Measurements from ENCODE around the gene FITM2. TPM values are rescaled to one million over a fixed set of nuclear protein-coding genes. Genes with fewer than 3 reads are reported as not detected.

Gene FITM2
- polyA plus RNA-seq (2012; ENCODE audit: insufficient read depth, insufficient read length, low read depth), result 19.5 TPM

GRCh38 chr20:44310664-44311639 lies at the start of gene FITM2:
FITM2 (minus strand) TSS chr20:44311202; CDS start chr20:44311148, 54 bp downstream.
- Histone ChIP-seq H3K9me3 (no peaks in the 10 kb centered on the region), H3K4me1 (no peaks in the 10 kb centered on the region), H3K36me3 (no peaks in the 10 kb centered on the region), H3K27me3 (no peaks in the 10 kb centered on the region), H3K4me3 (ENCODE audit: low read depth, low read length) (peak within 1 kb of the TSS; percentile 98)
- peak; percentile 99 for DNase-seq
- peak; percentile 91 for TF ChIP-seq CTCF (IDR thresholded peaks at IDR 0.05; ENCODE audit: low read depth, low read length)

- no peaks in the 10 kb centered on the region for H3K27me3 ChIP-seq
- H3K36me3 ChIP-seq, result no peaks in the 10 kb centered on the region
- no peaks in the 10 kb centered on the region for H3K9me3 ChIP-seq
- H3K4me3 ChIP-seq (ENCODE audit: low read depth, low read length), result no peak overlapping the region
- no peak for TF ChIP-seq CTCF (IDR thresholded peaks at IDR 0.05; ENCODE audit: low read depth, low read length)
- H3K4me1 ChIP-seq, result no peaks in the 10 kb centered on the region
- no peak for DNase-seq
Measured at GRCh38 chr20:44360221-44360620, 49.2 kb upstream of the FITM2 start.

- no peak for TF ChIP-seq CTCF (IDR thresholded peaks at IDR 0.05; ENCODE audit: low read depth, low read length)
- DNase-seq, result no peak
- no peaks in the 10 kb centered on the region for H3K36me3 ChIP-seq
Measured at GRCh38 chr20:44358776-44359175, 47.8 kb upstream of the FITM2 start.

GRCh38 chr20:44357555-44358125 lies 46.6 kb upstream of the FITM2 start:
- Histone ChIP-seq H3K4me3 (ENCODE audit: low read depth, low read length) (no peak overlapping the region), H3K27me3 (no peaks in the 10 kb centered on the region), H3K9me3 (no peaks in the 10 kb centered on the region), H3K4me1 (no peaks in the 10 kb centered on the region), H3K36me3 (no peaks in the 10 kb centered on the region)
- no peak for TF ChIP-seq CTCF (IDR thresholded peaks at IDR 0.05; ENCODE audit: low read depth, low read length)
- DNase-seq, result no peak

More at GRCh38 chr20:44358776-44359175, 47.8 kb upstream of the FITM2 start:
- Histone ChIP-seq H3K4me3 (ENCODE audit: low read depth, low read length) (no peak overlapping the region), H3K9me3 (no peaks in the 10 kb centered on the region), H3K27me3 (no peaks in the 10 kb centered on the region), H3K4me1 (no peaks in the 10 kb centered on the region)

GRCh38 chr20:44357020-44357419 lies 46.0 kb upstream of the FITM2 start:
- Histone ChIP-seq H3K27me3 (no peaks in the 10 kb centered on the region), H3K9me3 (no peaks in the 10 kb centered on the region), H3K36me3 (no peaks in the 10 kb centered on the region), H3K4me3 (ENCODE audit: low read depth, low read length) (no peak overlapping the region), H3K4me1 (no peaks in the 10 kb centered on the region)
- no peak for DNase-seq
- TF ChIP-seq CTCF (IDR thresholded peaks at IDR 0.05; ENCODE audit: low read depth, low read length), result no peak

GRCh38 chr20:44356353-44356723 lies 45.3 kb upstream of the FITM2 start:
- Histone ChIP-seq H3K27me3 (no peaks in the 10 kb centered on the region), H3K36me3 (no peaks in the 10 kb centered on the region)
- TF ChIP-seq CTCF (IDR thresholded peaks at IDR 0.05; ENCODE audit: low read depth, low read length), result no peak

More at GRCh38 chr20:44356353-44356723, 45.3 kb upstream of the FITM2 start:
- H3K9me3 ChIP-seq, result no peaks in the 10 kb centered on the region
- no peak overlapping the region for H3K4me3 ChIP-seq (ENCODE audit: low read depth, low read length)
- no peak for DNase-seq
- H3K4me1 ChIP-seq, result no peaks in the 10 kb centered on the region

Measured in BE2C (cell line).